Hematopoietic multipotent progenitor cell treated with erythropoietin and hydrocortisone succinate and interleukin-3 and kit ligand, for 17 days (in vitro differentiated cells): ENCODE measurements around the gene CHAMP1.

ENCODE experiments used
- DNase-seq: peaks from one replicate; pipeline ENCODE4 v3.0.0-alpha.2; 2015; ENCODE audit warnings: low spot score

CHAMP1 gene

GRCh38 chr13:114298866-114299265 lies 15.4 kb upstream of the CHAMP1 start:
- no peak for DNase-seq

DNA sequence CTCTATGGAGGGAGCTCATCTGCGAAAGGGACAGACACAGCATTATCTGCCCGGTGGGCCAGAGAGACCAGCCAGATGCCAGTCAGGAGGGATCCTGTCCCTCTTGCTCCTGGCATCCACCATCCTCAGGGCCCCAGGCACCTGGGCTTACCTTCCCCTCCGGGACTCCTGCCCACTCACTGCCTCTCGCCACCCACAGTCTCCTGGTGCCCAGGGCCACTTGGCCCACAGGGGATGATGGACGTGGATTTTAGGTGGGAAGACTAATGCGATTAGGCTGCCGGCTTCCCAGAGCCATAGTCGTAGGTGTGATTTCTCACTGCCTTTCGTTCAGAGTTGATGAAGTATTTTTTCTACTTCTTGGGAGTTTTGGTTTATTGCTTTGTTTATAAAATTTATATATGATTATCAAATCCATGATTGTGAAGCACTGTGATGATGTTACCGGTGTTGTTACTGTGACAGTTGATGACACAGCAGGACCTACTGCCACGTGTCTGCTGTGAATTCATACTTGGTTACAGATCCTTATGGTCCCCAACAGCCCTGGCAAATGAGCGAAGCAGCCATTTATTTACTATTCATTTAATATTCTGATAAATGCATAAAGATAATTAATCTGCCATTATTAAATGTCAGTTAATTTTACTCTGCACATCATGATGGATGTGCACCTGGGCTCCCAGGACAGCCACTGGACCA lies 14.5 kb upstream of the CHAMP1 start:
- DNase-seq: no peak

- DNase-seq: no peak
Observed at GRCh38 chr13:114303700-114304327, 10.5 kb upstream of the CHAMP1 start.

GRCh38 chr13:114304346-114305034 lies 9.8 kb upstream of the CHAMP1 start:
- DNase-seq: no peak

- no peak for DNase-seq
Observed at GRCh38 chr13:114309086-114309485, 5.2 kb upstream of the CHAMP1 start.

DNA sequence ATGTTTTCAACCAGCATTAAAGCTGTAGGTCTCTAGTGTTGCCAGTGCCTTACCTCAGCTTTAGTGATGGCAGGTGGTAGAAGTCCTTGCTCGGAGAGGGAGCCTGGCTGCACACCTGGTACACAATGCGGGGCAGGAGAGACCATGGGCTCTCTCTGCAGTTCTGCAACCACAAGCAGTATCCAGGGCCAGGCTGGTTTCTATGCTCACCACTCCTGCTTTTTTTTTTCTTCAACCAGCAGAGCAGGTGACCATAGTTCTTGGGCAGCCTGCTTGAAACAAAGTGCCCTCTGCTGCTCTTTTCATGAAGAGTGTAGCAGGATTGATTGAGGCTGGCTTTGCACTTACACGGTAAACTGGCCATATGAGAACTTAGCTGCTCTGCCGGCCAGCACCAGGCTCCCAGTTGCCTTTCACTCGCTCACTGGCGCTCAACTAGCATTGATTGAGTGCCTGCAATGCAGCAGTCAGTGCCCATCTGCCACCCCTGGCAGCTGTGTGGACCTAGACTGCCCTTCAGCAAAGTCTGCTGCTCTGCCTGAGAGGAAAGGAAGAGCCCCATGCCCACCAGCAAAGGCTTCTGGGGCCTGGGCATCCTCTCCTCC lies 4.4 kb upstream of the CHAMP1 start:
- DNase-seq: no peak

- no peak for DNase-seq
Observed at GRCh38 chr13:114310956-114311355, 3.3 kb upstream of the CHAMP1 start.

DNA sequence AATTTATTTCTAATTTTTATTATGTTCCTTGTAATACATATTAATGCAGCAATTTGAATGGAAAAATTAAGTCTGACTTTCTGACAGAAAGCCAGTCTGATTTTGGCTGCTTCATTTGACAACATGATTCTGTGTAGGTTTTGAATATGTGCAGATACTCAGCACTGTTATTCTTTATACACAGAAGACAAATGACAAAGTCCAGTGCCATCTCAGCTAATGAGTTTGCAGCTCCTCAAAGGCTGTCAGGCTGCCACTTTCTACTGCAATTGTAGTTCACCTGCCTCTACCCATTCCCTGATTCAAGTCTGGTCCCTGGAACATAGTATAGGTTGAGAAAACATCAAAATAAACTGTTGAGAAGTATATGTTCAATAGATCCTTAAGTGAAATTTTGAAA lies 2.9 kb upstream of the CHAMP1 start:
- no peak for DNase-seq

GRCh38 chr13:114311908-114312307 lies 2.4 kb upstream of the CHAMP1 start:
- DNase-seq: no peak

- DNase-seq: no peak
Observed at GRCh38 chr13:114313061-114313860, 1.0 kb upstream of the CHAMP1 start.

GRCh38 chr13:114315074-114315785 lies 927 bp downstream of the CHAMP1 start:
- DNase-seq: no peak

- no peak for DNase-seq
Observed at GRCh38 chr13:114318624-114319023, 4.3 kb downstream of the CHAMP1 start.

- DNase-seq: no peak
Observed at GRCh38 chr13:114319441-114319913, 5.2 kb downstream of the CHAMP1 start.

DNA sequence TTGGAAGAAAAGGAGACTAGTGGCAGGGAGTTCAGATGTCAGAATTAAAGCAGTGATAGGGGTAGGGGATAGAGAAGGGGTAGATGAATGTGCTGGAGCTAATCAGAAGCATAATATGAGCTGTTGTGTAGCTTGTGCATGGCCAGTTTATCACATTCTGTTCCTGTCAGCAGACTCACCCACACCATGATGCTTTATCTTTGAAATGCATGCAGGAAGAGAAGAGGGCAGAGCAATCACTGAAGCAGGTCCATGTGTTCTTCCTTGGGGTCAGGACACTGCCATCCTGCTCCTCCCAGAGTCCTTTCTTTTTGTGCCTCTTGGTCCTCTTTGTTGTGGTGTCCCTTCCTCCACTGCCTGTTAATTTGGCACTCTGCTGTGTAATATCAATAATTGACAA lies 5.8 kb downstream of the CHAMP1 start:
- DNase-seq: peak; percentile 29

DNA sequence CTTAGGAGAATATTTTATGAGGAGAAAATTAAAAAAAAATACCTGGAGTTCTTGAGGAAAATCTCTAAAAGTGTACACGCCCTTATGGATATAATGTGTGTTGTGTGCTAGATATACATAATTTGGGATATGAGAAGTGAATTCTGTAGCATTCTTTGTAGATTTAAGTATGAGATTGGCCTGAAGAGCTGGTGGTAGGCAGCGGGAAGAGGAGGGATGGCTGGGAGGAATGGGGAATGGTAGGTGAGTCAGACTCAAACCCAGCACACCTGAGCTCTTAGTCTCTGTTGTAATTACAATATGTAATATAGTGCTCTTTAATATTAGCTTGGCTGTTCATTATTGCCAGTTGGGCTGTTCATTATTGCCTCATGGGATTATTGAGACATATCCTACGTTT lies 7.0 kb downstream of the CHAMP1 start:
- no peak for DNase-seq

DNA sequence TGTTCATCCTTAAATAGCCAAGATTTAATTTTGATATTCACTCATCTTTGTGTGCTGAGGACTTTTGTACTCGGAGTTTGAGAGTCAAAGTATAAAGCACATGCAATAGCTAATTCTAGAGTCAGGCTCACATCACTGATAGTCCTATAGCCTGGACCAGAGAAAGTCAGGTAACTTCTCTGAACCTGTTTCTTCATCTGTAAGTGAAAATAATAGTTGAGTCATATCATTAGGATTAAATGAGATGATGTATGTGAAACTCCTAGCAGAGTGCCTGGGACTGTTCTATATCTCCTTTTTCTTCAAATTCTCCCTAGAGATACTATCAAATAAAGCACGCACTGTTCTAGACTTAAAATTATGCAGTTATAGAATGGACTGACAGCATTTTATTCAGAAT lies 9.0 kb downstream of the CHAMP1 start:
- DNase-seq: no peak

DNA sequence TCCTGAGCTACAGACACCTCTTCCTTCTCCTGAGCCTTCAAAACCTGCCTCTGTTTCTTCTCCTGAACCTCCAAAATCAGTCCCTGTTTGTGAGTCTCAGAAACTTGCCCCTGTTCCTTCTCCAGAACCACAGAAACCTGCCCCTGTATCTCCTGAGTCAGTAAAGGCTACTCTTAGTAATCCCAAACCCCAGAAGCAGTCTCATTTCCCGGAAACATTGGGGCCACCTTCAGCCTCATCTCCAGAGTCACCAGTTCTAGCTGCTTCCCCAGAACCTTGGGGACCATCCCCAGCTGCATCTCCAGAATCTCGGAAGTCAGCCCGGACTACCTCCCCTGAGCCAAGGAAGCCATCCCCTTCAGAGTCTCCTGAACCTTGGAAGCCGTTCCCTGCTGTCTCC lies 10.0 kb downstream of the CHAMP1 start:
- no peak for DNase-seq

DNA sequence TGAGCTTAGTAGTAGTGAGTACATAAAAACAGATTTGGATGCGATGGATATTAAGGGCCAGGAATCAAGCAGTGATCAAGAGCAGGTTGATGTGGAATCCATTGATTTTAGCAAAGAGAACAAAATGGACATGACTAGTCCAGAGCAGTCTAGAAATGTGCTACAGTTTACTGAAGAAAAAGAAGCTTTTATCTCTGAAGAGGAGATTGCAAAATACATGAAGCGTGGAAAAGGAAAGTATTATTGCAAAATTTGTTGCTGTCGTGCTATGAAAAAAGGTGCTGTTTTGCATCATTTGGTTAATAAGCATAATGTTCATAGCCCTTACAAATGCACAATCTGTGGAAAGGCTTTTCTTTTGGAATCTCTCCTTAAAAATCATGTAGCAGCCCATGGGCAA lies 11.4 kb downstream of the CHAMP1 start:
- no peak for DNase-seq

DNA sequence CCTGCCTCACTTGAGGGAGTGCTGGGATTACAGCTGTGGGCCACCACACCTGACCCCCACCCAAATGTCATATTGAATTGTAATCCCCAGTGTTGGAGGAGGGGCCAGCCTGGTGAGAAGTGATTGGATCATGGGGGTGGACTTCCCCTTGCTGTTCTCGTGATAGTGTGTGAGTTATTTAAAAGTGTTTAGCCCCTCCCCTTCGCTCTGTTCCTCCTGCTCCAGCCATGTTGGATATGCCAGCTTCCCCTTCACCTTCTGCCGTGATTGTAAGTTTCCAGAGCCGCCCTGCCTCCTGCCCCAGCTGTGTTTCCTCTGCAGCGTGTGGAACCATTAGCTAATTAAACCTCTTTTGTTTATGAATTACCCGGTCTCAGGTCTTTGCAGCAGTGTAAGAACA lies 13.7 kb downstream of the CHAMP1 start:
- no peak for DNase-seq

- DNase-seq: no peak
Observed at GRCh38 chr13:114328595-114328994, 14.3 kb downstream of the CHAMP1 start.

GRCh38 chr13:114330086-114330485 lies 15.8 kb downstream of the CHAMP1 start:
- DNase-seq: no peak
